WTC11 (cell line): ENCODE data around the gene GOLGA2.

Source experiments
- ATF2 ChIP-seq: sonication (generic); formaldehyde crosslinking; IDR thresholded peaks from 2 replicates; pipeline ENCODE4 v1.8.1; 2022; ENCODE audit warnings: low read depth, missing genetic modification reagents, borderline replicate concordance
- ATF3 ChIP-seq: sonication (generic); formaldehyde crosslinking; conservative IDR thresholded peaks from 2 replicates; pipeline ENCODE4 v1.8.1; 2022; ENCODE audit warnings: mild to moderate bottlenecking, missing genetic modification reagents
- CBFB ChIP-seq: sonication (generic); formaldehyde crosslinking; IDR thresholded peaks from 2 replicates; pipeline ENCODE4 v1.8.1; 2022; ENCODE audit warnings: mild to moderate bottlenecking, low read depth, missing genetic modification reagents
- CTCF ChIP-seq: fragments of 200-600 bp; IDR thresholded peaks from 2 replicates; pipeline ENCODE4 v1.8.0; 2022; ENCODE audit warnings: antibody characterized with exemption
- NFATC4 ChIP-seq: fragments of 250-450 bp; sonication (Bioruptor Pico); IDR thresholded peaks from 2 replicates; pipeline ENCODE4 v1.9.0; 2021; ENCODE audit warnings: mild to moderate bottlenecking
- SMAD3 ChIP-seq: sonication (generic); formaldehyde crosslinking; IDR thresholded peaks from 2 replicates; pipeline ENCODE4 v1.8.0; 2022; ENCODE audit warnings: missing genetic modification reagents, mild to moderate bottlenecking, borderline replicate concordance

GRCh38 chr9:128260340-128260739 is 15.5 kb downstream of the GOLGA2 start:
- TF ChIP-seq NFATC4 (CRISPR knock-in tag) (no peak), CBFB (no peak), SMAD3 (CRISPR knock-in tag) (no peak), CTCF (no peak), ATF3 (no peak), ATF2 (CRISPR knock-in tag) (no peak)
